ENCODE data around the gene SMO. TPM values are rescaled to one million over a fixed set of nuclear protein-coding genes. Genes with fewer than 3 reads are reported as not detected.
A peak's percentile ranks its signal among the peaks of the same experiment; 100 is the strongest.

Gene SMO
- total RNA-seq, 1 donor from 2014 or later = 20.1 TPM

DNA sequence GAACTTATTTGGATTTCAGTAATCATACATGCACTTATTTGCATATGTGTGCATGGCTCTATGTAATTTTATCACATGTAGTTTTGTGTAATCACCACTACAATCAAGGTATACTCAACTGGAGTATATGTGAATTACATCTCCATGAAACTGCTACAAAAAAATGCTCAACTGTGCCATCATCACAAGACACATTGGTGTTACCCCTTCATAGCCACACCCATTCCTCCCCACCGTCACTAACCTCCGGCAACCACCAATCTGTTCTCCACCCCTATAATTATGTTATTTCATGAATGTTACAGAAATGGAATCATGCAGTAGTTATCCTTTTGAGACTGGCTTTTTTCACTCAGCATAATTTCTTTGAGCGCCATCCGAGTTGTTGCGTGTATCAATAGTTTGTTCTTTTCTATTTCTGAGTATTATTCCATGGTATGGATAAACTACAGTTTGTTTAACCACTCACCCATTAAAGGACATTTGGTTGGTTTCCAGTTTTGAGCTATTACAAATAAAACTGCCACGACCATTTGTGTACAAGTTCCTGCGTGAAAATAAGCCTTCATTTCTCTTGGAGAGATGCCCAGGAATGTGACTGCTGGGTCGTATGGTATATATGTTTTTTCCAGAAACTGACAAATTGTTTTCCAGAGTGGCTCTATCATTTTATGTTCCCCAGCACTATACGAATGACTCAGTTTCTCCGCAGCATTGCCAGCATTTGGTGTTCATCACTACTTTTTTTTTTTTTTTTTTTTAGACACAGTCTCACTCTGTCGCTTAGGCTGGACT lies 11.3 kb upstream of the SMO start:
- H3K4me3 ChIP-seq (ENCODE audit: low read depth, low read length) = no peak overlapping the region
- TF ChIP-seq, protein P1, sequence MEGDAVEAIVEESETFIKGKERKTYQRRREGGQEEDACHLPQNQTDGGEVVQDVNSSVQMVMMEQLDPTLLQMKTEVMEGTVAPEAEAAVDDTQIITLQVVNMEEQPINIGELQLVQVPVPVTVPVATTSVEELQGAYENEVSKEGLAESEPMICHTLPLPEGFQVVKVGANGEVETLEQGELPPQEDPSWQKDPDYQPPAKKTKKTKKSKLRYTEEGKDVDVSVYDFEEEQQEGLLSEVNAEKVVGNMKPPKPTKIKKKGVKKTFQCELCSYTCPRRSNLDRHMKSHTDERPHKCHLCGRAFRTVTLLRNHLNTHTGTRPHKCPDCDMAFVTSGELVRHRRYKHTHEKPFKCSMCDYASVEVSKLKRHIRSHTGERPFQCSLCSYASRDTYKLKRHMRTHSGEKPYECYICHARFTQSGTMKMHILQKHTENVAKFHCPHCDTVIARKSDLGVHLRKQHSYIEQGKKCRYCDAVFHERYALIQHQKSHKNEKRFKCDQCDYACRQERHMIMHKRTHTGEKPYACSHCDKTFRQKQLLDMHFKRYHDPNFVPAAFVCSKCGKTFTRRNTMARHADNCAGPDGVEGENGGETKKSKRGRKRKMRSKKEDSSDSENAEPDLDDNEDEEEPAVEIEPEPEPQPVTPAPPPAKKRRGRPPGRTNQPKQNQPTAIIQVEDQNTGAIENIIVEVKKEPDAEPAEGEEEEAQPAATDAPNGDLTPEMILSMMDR (IDR thresholded peaks at IDR 0.05; ENCODE audit: insufficient read depth, low read length, poor library complexity, severe bottlenecking) = no peak
- no peaks in the 10 kb centered on the region for H3K36me3 ChIP-seq (ENCODE audit: control insufficient read depth, insufficient read depth, low read length)
- no peak for DNase-seq (ENCODE audit: low read depth)
- H3K27me3 ChIP-seq (ENCODE audit: control insufficient read depth, insufficient read depth, low read length) = no peaks in the 10 kb centered on the region

DNA sequence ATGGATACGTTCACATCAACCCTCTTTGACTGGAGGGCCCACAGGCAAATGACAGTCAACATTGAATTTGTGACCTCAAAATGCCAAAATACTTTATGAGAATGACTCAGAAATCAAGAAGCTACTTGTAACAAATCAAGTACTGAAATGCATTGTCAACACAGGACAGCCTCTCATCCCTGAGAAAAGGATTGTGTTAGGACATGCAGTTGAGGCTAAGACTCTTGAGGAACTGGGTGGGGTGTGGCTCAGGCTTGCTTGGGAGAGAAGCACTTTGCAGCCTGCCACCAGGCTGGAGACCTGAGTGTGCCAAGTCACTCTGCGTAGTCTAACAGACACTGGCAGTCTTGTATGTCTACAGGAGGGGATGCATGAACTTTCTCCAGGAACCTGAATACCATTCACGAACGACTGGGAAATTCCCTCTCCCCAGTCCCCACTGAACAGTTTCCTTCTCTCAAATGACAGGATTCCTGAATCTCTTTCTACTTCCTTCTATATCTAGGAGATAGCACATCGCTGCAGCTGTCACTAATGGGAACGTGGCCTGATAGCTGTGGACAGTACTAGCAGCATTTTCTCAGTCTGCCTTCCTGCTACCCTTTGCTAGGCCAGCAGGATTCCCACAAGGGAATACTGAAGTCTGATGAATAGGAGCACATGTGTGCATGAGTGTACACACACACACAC lies 3.3 kb upstream of the SMO start:
- DNase-seq (ENCODE audit: low read depth) = no peak
- TF ChIP-seq, protein P1 (IDR thresholded peaks at IDR 0.05; ENCODE audit: insufficient read depth, low read length, poor library complexity, severe bottlenecking) = no peak
- no peaks in the 10 kb centered on the region for H3K36me3 ChIP-seq (ENCODE audit: control insufficient read depth, insufficient read depth, low read length)
- H3K27me3 ChIP-seq (ENCODE audit: control insufficient read depth, insufficient read depth, low read length) = no peaks in the 10 kb centered on the region
- H3K4me3 ChIP-seq (ENCODE audit: low read depth, low read length) = no peak overlapping the region

DNA sequence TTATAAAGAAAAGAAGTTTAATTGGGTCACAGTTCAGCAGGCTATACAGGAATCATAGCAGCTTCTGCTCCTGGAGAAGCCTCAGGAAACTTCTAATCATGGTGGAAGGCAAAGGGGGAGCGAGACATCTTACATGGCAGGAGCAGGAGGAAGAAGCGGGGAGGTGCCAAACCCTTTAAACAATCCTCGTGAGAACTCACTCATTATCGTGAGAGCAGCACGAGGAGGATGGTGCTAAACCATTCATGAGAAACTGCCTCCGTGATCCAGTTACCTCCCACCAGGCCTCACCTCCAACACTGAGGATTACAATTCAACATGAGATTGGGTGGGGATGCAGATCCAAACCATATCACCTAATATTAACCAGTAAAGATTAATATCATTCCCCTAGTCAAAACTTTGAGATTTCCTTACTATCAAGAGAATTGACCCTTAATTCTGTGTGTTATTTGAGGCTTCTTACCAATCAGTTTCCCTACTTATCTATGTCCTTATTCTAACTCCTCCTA lies 1.6 kb upstream of the SMO start:
- Histone ChIP-seq H3K27me3 (ENCODE audit: control insufficient read depth, insufficient read depth, low read length) (no peaks in the 10 kb centered on the region), H3K36me3 (ENCODE audit: control insufficient read depth, insufficient read depth, low read length) (no peaks in the 10 kb centered on the region), H3K4me3 (ENCODE audit: low read depth, low read length) (no peak overlapping the region)
- TF ChIP-seq, protein P1 (IDR thresholded peaks at IDR 0.05; ENCODE audit: insufficient read depth, low read length, poor library complexity, severe bottlenecking) = no peak
- no peak for DNase-seq (ENCODE audit: low read depth)

DNA sequence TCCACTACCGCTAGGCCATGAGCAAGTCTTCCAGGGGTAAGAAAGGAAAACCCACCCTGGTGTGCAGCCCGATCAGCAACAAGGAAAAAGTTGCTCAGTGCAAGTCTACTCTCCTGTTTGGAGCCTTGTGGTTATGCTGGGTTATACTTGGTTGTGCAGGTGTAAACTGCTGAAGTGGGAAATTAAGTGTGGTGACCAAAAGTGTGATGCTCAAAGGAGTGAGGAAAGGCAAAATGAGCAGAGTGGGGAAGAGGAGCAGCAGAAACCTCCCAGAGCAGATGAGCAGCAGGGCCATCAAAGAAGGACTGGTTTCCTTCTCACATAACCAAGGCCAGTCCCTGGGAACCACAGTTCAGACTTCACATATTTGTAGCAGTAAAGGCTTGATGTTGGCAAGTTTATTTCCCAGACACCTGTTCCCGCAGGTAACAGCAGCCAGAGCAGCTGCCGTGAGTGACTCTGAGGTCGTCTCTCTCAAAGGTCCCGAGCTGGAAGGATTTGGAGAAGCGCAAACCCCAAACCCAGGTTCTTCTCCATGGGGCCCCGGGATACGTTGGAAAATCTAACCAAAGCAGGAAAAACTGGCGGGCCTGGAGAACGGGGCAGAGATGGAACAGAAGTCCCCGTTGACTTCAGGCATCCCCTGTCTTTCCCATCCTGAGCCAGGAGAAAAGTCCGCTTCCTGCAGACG lies 607 bp upstream of the SMO start:
- TF ChIP-seq, protein P1 (IDR thresholded peaks at IDR 0.05; ENCODE audit: insufficient read depth, low read length, poor library complexity, severe bottlenecking) = no peak
- H3K27me3 ChIP-seq (ENCODE audit: control insufficient read depth, insufficient read depth, low read length) = no peaks in the 10 kb centered on the region
- no peaks in the 10 kb centered on the region for H3K36me3 ChIP-seq (ENCODE audit: control insufficient read depth, insufficient read depth, low read length)
- H3K4me3 ChIP-seq (ENCODE audit: low read depth, low read length) = peak overlapping the region; percentile 79
- DNase-seq (ENCODE audit: low read depth) = no peak

DNA sequence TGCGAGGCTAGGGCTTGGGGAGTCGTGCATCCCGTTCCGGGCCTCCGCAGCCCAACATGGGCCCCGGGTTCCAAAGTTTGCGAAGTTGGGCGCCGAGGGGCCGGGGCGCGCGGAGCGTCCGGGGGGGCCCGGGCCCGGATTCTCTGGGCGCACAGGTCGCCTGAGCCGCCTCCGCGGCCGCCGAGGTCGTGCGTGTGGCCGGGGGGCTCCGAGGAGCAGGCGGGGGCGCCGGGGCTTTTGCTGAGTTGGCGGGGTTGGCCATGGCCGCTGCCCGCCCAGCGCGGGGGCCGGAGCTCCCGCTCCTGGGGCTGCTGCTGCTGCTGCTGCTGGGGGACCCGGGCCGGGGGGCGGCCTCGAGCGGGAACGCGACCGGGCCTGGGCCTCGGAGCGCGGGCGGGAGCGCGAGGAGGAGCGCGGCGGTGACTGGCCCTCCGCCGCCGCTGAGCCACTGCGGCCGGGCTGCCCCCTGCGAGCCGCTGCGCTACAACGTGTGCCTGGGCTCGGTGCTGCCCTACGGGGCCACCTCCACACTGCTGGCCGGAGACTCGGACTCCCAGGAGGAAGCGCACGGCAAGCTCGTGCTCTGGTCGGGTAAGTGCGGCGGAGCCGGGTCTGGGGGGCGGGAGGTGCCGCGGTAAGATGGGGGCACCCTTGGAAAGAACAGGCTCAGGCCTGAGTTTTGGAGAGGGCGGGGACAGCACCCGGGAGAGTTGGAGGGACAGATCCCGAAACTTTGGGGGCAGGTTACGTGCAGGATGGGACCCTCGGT lies 643 bp downstream of the SMO start:
- TF ChIP-seq, protein P1 (IDR thresholded peaks at IDR 0.05; ENCODE audit: insufficient read depth, low read length, poor library complexity, severe bottlenecking) = no peak
- DNase-seq (ENCODE audit: low read depth) = no peak
- Histone ChIP-seq H3K4me3 (ENCODE audit: low read depth, low read length) (peak overlapping the region; percentile 79), H3K36me3 (ENCODE audit: control insufficient read depth, insufficient read depth, low read length) (no peaks in the 10 kb centered on the region), H3K27me3 (ENCODE audit: control insufficient read depth, insufficient read depth, low read length) (no peaks in the 10 kb centered on the region)

Data from kidney epithelial cell (primary cell).